IMR-90 (cell line): Measurements from ENCODE around the gene ITK. TPM values are rescaled to one million over a fixed set of nuclear protein-coding genes. Genes with fewer than 3 reads are reported as not detected.

Source experiments
- ATAC-seq: fragments of 200-7000 bp; cut with Tn5 transposase; 2 replicates; pipeline ENCODE4 v1.9.1; 2020; ENCODE audit warnings: low read depth, mild to moderate bottlenecking, moderate library complexity
- BruUV-seq: library from RNA; stranded (reverse); fragments of 400-500 nt; replicated peaks from 2 replicates; lab custom pipeline; 2021; lab: Mats Ljungman, UMichigan
- CTCF ChIA-PET: fragments of 300-600 bp; formaldehyde crosslinking; extraction: SDS; loops from one replicate; lab custom pipeline; 2021; ENCODE audit warnings: antibody characterized with exemption; lab: Yijun Ruan, JAX
- POLR2A ChIA-PET: fragments of 300-600 bp; sonication (Branson Sonifier 250); formaldehyde crosslinking; loops from one replicate; lab custom pipeline; 2022; ENCODE audit warnings: antibody characterized with exemption; ENCODE audit not compliant: unreplicated experiment; lab: Charles Lee
- DNase-seq: peaks from one replicate; pipeline ENCODE4 v3.0.0; 2013
- H2AFZ ChIP-seq: replicated peaks from 2 replicates; pipeline ENCODE3; 2013; ENCODE audit warnings: low read length, mild to moderate bottlenecking; ENCODE audit not compliant: poor library complexity
- H2AK5ac ChIP-seq: 2 replicates; pipeline ENCODE4 v1.6.1; 2013; ENCODE audit warnings: low read depth, low read length, inconsistent platforms
- H2AK9ac ChIP-seq: replicated peaks from 2 replicates; pipeline ENCODE3; 2013; ENCODE audit warnings: mild to moderate bottlenecking, low read depth, low read length, moderate library complexity; ENCODE audit not compliant: poor library complexity
- H2BK120ac ChIP-seq: 2 replicates; pipeline ENCODE4 v1.6.1; 2013; ENCODE audit warnings: low read depth, low read length, inconsistent platforms
- H2BK15ac ChIP-seq: 3 replicates; pipeline ENCODE4 v1.6.1; 2013; ENCODE audit warnings: low read depth, low read length, inconsistent platforms
- H2BK20ac ChIP-seq: 2 replicates; pipeline ENCODE4 v1.6.1; 2013; ENCODE audit warnings: low read depth, mild to moderate bottlenecking, inconsistent platforms, low read length, moderate library complexity
- H2BK5ac ChIP-seq: 2 replicates; pipeline ENCODE4 v1.6.1; 2013; ENCODE audit warnings: mild to moderate bottlenecking, low read depth, low read length, inconsistent platforms; ENCODE audit not compliant: poor library complexity, severe bottlenecking
- H3K14ac ChIP-seq: replicated peaks from 2 replicates; pipeline ENCODE4 v1.6.1; 2013; ENCODE audit warnings: low read depth, low read length, inconsistent platforms
- H3K18ac ChIP-seq: 2 replicates; pipeline ENCODE4 v1.6.1; 2013; ENCODE audit warnings: low read depth, low read length, control low read depth
- H3K23ac ChIP-seq: 2 replicates; pipeline ENCODE4 v1.6.1; 2013; ENCODE audit warnings: low read depth, low read length, inconsistent platforms
- H3K27ac ChIP-seq: 2 replicates; pipeline ENCODE4 v1.5.1; 2013; ENCODE audit warnings: mild to moderate bottlenecking, control low read depth, low read length; ENCODE audit not compliant: insufficient read depth
- H3K27me3 ChIP-seq: 2 replicates; pipeline ENCODE4 v1.6.1; 2013; ENCODE audit warnings: low read length; ENCODE audit not compliant: control insufficient read depth, insufficient read depth
- H3K36me3 ChIP-seq: 2 replicates; pipeline ENCODE4 v1.6.1; 2013; ENCODE audit warnings: low read length, mixed read lengths; ENCODE audit not compliant: control insufficient read depth, insufficient read depth
- H3K4ac ChIP-seq: 2 replicates; pipeline ENCODE4 v1.6.1; 2013; ENCODE audit warnings: low read depth, low read length, inconsistent platforms
- H3K4me1 ChIP-seq: 2 replicates; pipeline ENCODE4 v1.6.1; 2013; ENCODE audit warnings: low read length, mixed read lengths; ENCODE audit not compliant: control insufficient read depth, insufficient read depth
- H3K4me2 ChIP-seq: 2 replicates; pipeline ENCODE4 v1.6.1; 2013; ENCODE audit warnings: low read depth, mild to moderate bottlenecking, control low read depth, low read length, moderate library complexity
- H3K4me3 ChIP-seq: 2 replicates; pipeline ENCODE4 v1.5.1; 2013; ENCODE audit warnings: low read depth, mild to moderate bottlenecking, control low read depth, low read length, moderate library complexity; ENCODE audit not compliant: insufficient read depth
- H3K56ac ChIP-seq: 2 replicates; pipeline ENCODE4 v1.6.1; 2013; ENCODE audit warnings: low read length, inconsistent platforms; ENCODE audit not compliant: insufficient read depth; ENCODE audit errors: extremely low read depth
- H3K79me1 ChIP-seq, 2 experiments: 2 replicates each; pipeline ENCODE4 v1.6.1; 2013; ENCODE audit warnings: low read length in 2 of 2, inconsistent platforms in 1 of 2, low read depth in 1 of 2
- H3K9ac ChIP-seq: 2 replicates; pipeline ENCODE4 v1.6.1; 2013; ENCODE audit warnings: low read depth, low read length, control low read depth
- H3K9me1 ChIP-seq: 2 replicates; pipeline ENCODE4 v1.6.1; 2013; ENCODE audit warnings: low read length, inconsistent platforms; ENCODE audit not compliant: insufficient read depth
- H3K9me3 ChIP-seq: 2 replicates; pipeline ENCODE4 v1.6.1; 2013; ENCODE audit warnings: low read length; ENCODE audit not compliant: control insufficient read depth, insufficient read depth
- H4K20me1 ChIP-seq: 2 replicates; pipeline ENCODE4 v1.6.1; 2013; ENCODE audit warnings: low read length, inconsistent platforms; ENCODE audit not compliant: insufficient read depth
- H4K5ac ChIP-seq: 2 replicates; pipeline ENCODE4 v1.6.1; 2013; ENCODE audit warnings: mild to moderate bottlenecking, low read depth, low read length, control low read depth
- H4K8ac ChIP-seq, 2 experiments: 2 replicates each; pipeline ENCODE4 v1.6.1; 2013; ENCODE audit warnings: low read depth in 2 of 2, low read length in 2 of 2, control low read depth in 1 of 2, inconsistent platforms in 1 of 2
- H4K91ac ChIP-seq: 2 replicates; pipeline ENCODE4 v1.6.1; 2013; ENCODE audit warnings: low read depth, low read length, inconsistent platforms; ENCODE audit not compliant: insufficient read depth
- BHLHE40 ChIP-seq: fragments of 150-350 bp; IDR thresholded peaks from 2 replicates; pipeline ENCODE4 v1.6.1; 2016; ENCODE audit warnings: mild to moderate bottlenecking, low read depth, low read length
- CEBPB ChIP-seq: IDR thresholded peaks from 2 replicates; pipeline ENCODE4 v1.6.1; 2012; ENCODE audit warnings: low read depth, low read length, improper control_type of control experiment
- NFE2L2 ChIP-seq: fragments of 150-350 bp; IDR thresholded peaks from 2 replicates; pipeline ENCODE4 v1.6.1; 2016; ENCODE audit warnings: low read depth, mild to moderate bottlenecking, low read length
- POLR2A ChIP-seq: IDR thresholded peaks from 2 replicates; pipeline ENCODE4 v1.6.1; 2012; ENCODE audit warnings: mild to moderate bottlenecking, low read depth, low read length
- RCOR1 ChIP-seq: IDR thresholded peaks from 2 replicates; pipeline ENCODE4 v1.6.1; 2012; ENCODE audit warnings: mild to moderate bottlenecking, low read length, improper control_type of control experiment; ENCODE audit not compliant: insufficient replicate concordance
- WGBS, 2 experiments: methylation state at CpG; one replicate each; pipeline versions ENCODE4 v1.1.5 to v1.1.7; 2013; ENCODE audit warnings: missing lambda C conversion rate in 2 of 2; ENCODE audit not compliant: insufficient read length in 1 of 2; ENCODE audit errors: extremely low coverage in 2 of 2; 5-methylcytosine and 5-hydroxymethylcytosine counted together
- dilution Hi-C: fragments of 300-500 bp; cut with HindIII; formaldehyde crosslinking; loops from one replicate; pipeline ENCODE4 v1.14.3; 2018; ENCODE audit warnings: low sequenced_read_pairs; ENCODE audit not compliant: unreplicated experiment
- in situ Hi-C: fragments of 300-500 bp; cut with MboI; formaldehyde crosslinking; loops from 3 replicates; pipeline ENCODE4 v1.14.3; 2019; ENCODE audit warnings: low sequenced_read_pairs, inconsistent platforms, mixed read lengths
- intact Hi-C: fragments of 100-400 bp; cut with micrococcal nuclease; formaldehyde crosslinking; loops from 2 replicates; pipeline ENCODE4 v1.10.0; 2022
- polyA plus RNA-seq, 3 experiments: library from polyadenylated mRNA; depleted of rRNA; stranded (reverse); fragments of >200 nt; gene quantifications; 2 replicates each; pipeline ENCODE4 v1.2.3, GENCODE V29; 2012; ENCODE audit warnings: low replicate concordance in 1 of 3
- total RNA-seq: library from RNA; depleted of rRNA; stranded (reverse); fragments of >200 nt; gene quantifications from 2 replicates; pipeline ENCODE4 v1.2.3, GENCODE V29; 2012

Gene ITK
- total and polyA plus RNA-seq, 2 of the 4 experiments (the other 2 are of a cell fraction) = not detected

- Histone ChIP-seq H3K27ac (no peak overlapping the region), H4K5ac (no peak overlapping the region), H3K79me1 (no peaks in the 10 kb centered on the region), H3K9me1 (no peaks in the 10 kb centered on the region), H2BK20ac (no peak overlapping the region), H3K9me3 (no peaks in the 10 kb centered on the region), H2BK120ac (no peak overlapping the region), H4K20me1 (no peaks in the 10 kb centered on the region), H3K4me2 (no peak overlapping the region), H3K9ac (no peak overlapping the region), H2BK15ac (no peak overlapping the region), H3K36me3 (no peaks in the 10 kb centered on the region), H4K8ac (no peak overlapping the region), H2AK5ac (no peak overlapping the region), H3K18ac (no peak overlapping the region), H3K4me1 (no peaks in the 10 kb centered on the region), H3K4me3 (no peak overlapping the region), H3K4ac (no peak overlapping the region), H3K14ac (no peak overlapping the region), H3K23ac (no peak overlapping the region), H3K56ac (no peak overlapping the region), H2AFZ (no peak overlapping the region), H2AK9ac (no peak overlapping the region), H2BK5ac (no peak overlapping the region), H3K27me3 (peaks cover 20% of the 10 kb centered on the region), H4K91ac (no peak overlapping the region)
- ATAC-seq = no peak
- BruUV-seq = no TSS peak
- ChIA-PET CTCF (interaction anchor here (1.0 to 1.2 kb wide), 2 partner anchors 15 to 16 kb away, joined by 3 read pairs; no protein-coding TSS in a partner anchor), POLR2A (no interaction called here)
- dilution Hi-C loops (no loop called here), in situ Hi-C loops (no loop called here), intact Hi-C loops (no loop called here)
- no peak for DNase-seq
- TF ChIP-seq NFE2L2 = no peak
- no peak for TF ChIP-seq RCOR1
- TF ChIP-seq CEBPB = no peak
- no peak for TF ChIP-seq BHLHE40
- TF ChIP-seq POLR2A = no peak
- 63% methylated on average over 4 of the region's 8 CpGs; no CpG with 5 or more reads in 1 of the 2 experiments for WGBS, 2 experiments
These were observed 87.3 kb downstream of the ITK start for GRCh38 chr5:157267761-157268480.
